CD4-positive, alpha-beta memory T cell (primary cell): ENCODE data around the gene CAMSAP2. TPM values are rescaled to one million over a fixed set of nuclear protein-coding genes. Genes with fewer than 3 reads are reported as not detected.

Source experiments
- CTCF ChIA-PET: fragments of 350-600 bp; sonication (Branson Sonifier 250); formaldehyde crosslinking; loops from one replicate; lab custom pipeline; 2021; ENCODE audit warnings: inconsistent platforms; ENCODE audit not compliant: partially characterized antibody; lab: Charles Lee
- POLR2A ChIA-PET: fragments of 350-600 bp; sonication (Branson Sonifier 250); formaldehyde crosslinking; loops from one replicate; lab custom pipeline; 2021; ENCODE audit not compliant: partially characterized antibody; lab: Charles Lee
- DNase-seq, 5 donors: peaks; one replicate each; pipeline versions ENCODE4 v3.0.0 to v3.0.0-alpha.2; 2020 to 2022; ENCODE audit warnings: mixed read lengths in 1 of 5
- H3K27ac ChIP-seq: one replicate; pipeline ENCODE4 v1.7.0; 2013; ENCODE audit warnings: low read depth, low read length
- H3K27me3 ChIP-seq: 2 replicates; pipeline ENCODE4 v1.7.0; 2013; ENCODE audit warnings: mild to moderate bottlenecking, low read length, moderate library complexity; ENCODE audit not compliant: insufficient read depth
- H3K36me3 ChIP-seq: 2 replicates; pipeline ENCODE4 v1.7.0; 2013; ENCODE audit warnings: mild to moderate bottlenecking, low read length, moderate library complexity; ENCODE audit not compliant: insufficient read depth
- H3K4me1 ChIP-seq: 2 replicates; pipeline ENCODE4 v1.7.0; 2013; ENCODE audit warnings: mild to moderate bottlenecking, low read length, moderate library complexity; ENCODE audit not compliant: insufficient read depth
- H3K4me3 ChIP-seq, 2 donors: one replicate each; pipeline ENCODE4 v1.7.0; 2013; ENCODE audit warnings: low read length in 2 of 2, mild to moderate bottlenecking in 1 of 2
- H3K9me3 ChIP-seq, 2 donors: one replicate each; pipeline ENCODE4 v1.7.0; 2013; ENCODE audit warnings: low read length in 2 of 2, control low read depth in 1 of 2; ENCODE audit not compliant: control insufficient read depth in 1 of 2
- H3K27ac Mint-ChIP-seq, 7 donors: one replicate each; pipeline ENCODE4 v1.8.0; 2020 to 2021; ENCODE audit warnings: mixed read lengths in 7 of 7, mild to moderate bottlenecking in 6 of 7, inconsistent platforms in 3 of 7, moderate library complexity in 3 of 7
- H3K27me3 Mint-ChIP-seq, 2 donors: one replicate each; pipeline ENCODE4 v1.8.0; 2020 to 2021; ENCODE audit warnings: mixed read lengths in 2 of 2
- H3K36me3 Mint-ChIP-seq, 2 donors: one replicate each; pipeline ENCODE4 v1.8.0; 2020 to 2021; ENCODE audit warnings: mixed read lengths in 2 of 2, inconsistent platforms in 1 of 2, mild to moderate bottlenecking in 1 of 2
- H3K4me1 Mint-ChIP-seq, 4 donors: one replicate each; pipeline ENCODE4 v1.8.0; 2020 to 2021; ENCODE audit warnings: mixed read lengths in 4 of 4, mild to moderate bottlenecking in 1 of 4
- H3K4me3 Mint-ChIP-seq, 8 donors: one replicate each; pipeline ENCODE4 v1.8.0; 2020 to 2021; ENCODE audit warnings: mixed read lengths in 8 of 8, mild to moderate bottlenecking in 7 of 8, moderate library complexity in 6 of 8, inconsistent platforms in 3 of 8
- H3K9me3 Mint-ChIP-seq, 8 donors: one replicate each; pipeline ENCODE4 v1.8.0; 2020 to 2021; ENCODE audit warnings: mixed read lengths in 8 of 8, mild to moderate bottlenecking in 5 of 8, inconsistent platforms in 3 of 8, moderate library complexity in 1 of 8
- intact Hi-C: fragments of 100-400 bp; cut with micrococcal nuclease; formaldehyde crosslinking; loops from one replicate; pipeline ENCODE4 v1.15.1; 2023
- polyA plus RNA-seq, 2 donors: library from polyadenylated mRNA; unstranded; fragments of 300-500 nt; fragmentation: Illumina TruSeq; gene quantifications; one replicate each; pipeline ENCODE4 v1.2.3, GENCODE V29; 2021
- total RNA-seq, 2 experiments: library from RNA; stranded (reverse); gene quantifications; one replicate each; pipeline ENCODE4 v1.2.3, GENCODE V29; 2021

The CAMSAP2 gene
- total and polyA plus RNA-seq, 4 experiments from 2014 or later: 1.1 to 7.5 (median 3.7) TPM

- intact Hi-C loops: loop anchor here (10.0 kb wide), 1 partner anchor 68 kb away; no protein-coding TSS in a partner anchor
- Mint-ChIP-seq H3K4me1 (peaks cover 0 to 8% (median 3%) of the 10 kb centered on the region in 4 donors), H3K36me3 (no peaks in the 10 kb centered on the region), H3K4me3 (no peak overlapping the region), H3K9me3 (no peaks in the 10 kb centered on the region), H3K27me3 (peaks cover 4 to 6% of the 10 kb centered on the region in 2 donors), H3K27ac (no peak overlapping the region)
- Histone ChIP-seq H3K4me1 (peaks cover 4% of the 10 kb centered on the region), H3K27ac (no peak overlapping the region), H3K27me3 (no peaks in the 10 kb centered on the region), H3K4me3 (no peak overlapping the region), H3K9me3 (no peaks in the 10 kb centered on the region), H3K36me3 (no peaks in the 10 kb centered on the region)
- CTCF ChIA-PET: interaction anchor here (0.5 kb wide), 1 partner anchor 185 kb away, joined by 3 read pairs; no protein-coding TSS in a partner anchor
- POLR2A ChIA-PET: interaction anchor here (0.7 to 1.7 kb wide), 2 partner anchors 8 to 9 kb away, joined by 3 to 6 read pairs; no protein-coding TSS in a partner anchor
- DNase-seq: no peak
Measured at GRCh38 chr1:200896531-200897196, 158.0 kb downstream of the CAMSAP2 start.

DNA sequence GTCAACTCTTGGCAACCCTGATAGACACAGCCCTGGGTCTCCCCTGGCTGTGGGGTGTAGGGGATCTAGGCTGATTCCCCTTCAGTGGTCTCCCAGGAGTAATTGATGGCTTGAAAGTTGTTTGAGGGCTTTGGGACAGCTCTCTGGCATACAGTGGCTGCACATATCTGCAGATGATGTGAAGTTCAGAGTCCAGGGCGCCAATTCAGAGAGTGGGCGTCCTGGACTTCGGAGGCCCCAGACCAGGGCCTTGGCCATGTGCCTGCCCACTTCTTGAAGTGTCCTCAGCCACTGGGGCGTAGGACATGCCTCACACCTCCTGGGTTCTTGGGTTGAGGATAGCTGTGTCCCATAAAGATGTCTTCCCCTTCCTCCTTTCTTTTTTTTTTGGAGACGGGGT is 158.6 kb downstream of the CAMSAP2 start:
- POLR2A ChIA-PET: interaction anchor here (0.7 to 1.7 kb wide), 2 partner anchors 8 to 9 kb away, joined by 3 to 6 read pairs; no protein-coding TSS in a partner anchor
- DNase-seq: no peak
- no peaks in the 10 kb centered on the region for H3K9me3 Mint-ChIP-seq
- H3K36me3 ChIP-seq: no peaks in the 10 kb centered on the region
- H3K27me3 ChIP-seq: no peaks in the 10 kb centered on the region
- peaks cover under 1 to 4% of the 10 kb centered on the region in 2 donors for H3K27me3 Mint-ChIP-seq
- H3K4me1 Mint-ChIP-seq: peaks cover 0 to 2% (median under 1%) of the 10 kb centered on the region in 4 donors
- H3K36me3 Mint-ChIP-seq: no peaks in the 10 kb centered on the region
- intact Hi-C loops: loop anchor here (10.0 kb wide), 1 partner anchor 68 kb away; no protein-coding TSS in a partner anchor
- no peak overlapping the region for H3K27ac Mint-ChIP-seq
- H3K9me3 ChIP-seq: no peaks in the 10 kb centered on the region
- CTCF ChIA-PET: no interaction called here
- no peaks in the 10 kb centered on the region for H3K4me1 ChIP-seq
- no peak overlapping the region for H3K27ac ChIP-seq
- no peak overlapping the region for H3K4me3 ChIP-seq
- no peak overlapping the region for H3K4me3 Mint-ChIP-seq

- no peaks in the 10 kb centered on the region for H3K9me3 Mint-ChIP-seq
- Histone ChIP-seq H3K36me3 (no peaks in the 10 kb centered on the region), H3K27ac (no peak overlapping the region), H3K9me3 (no peaks in the 10 kb centered on the region), H3K4me1 (no peaks in the 10 kb centered on the region), H3K4me3 (no peak overlapping the region), H3K27me3 (no peaks in the 10 kb centered on the region)
- CTCF ChIA-PET: no interaction called here
- POLR2A ChIA-PET: no interaction called here
- H3K36me3 Mint-ChIP-seq: no peaks in the 10 kb centered on the region
- H3K27ac Mint-ChIP-seq: no peak overlapping the region
- peaks cover 0 to 4% of the 10 kb centered on the region in 2 donors for H3K27me3 Mint-ChIP-seq
- intact Hi-C loops: loop anchor here (10.0 kb wide), 1 partner anchor 66 kb away; no protein-coding TSS in a partner anchor
- no peaks in the 10 kb centered on the region for H3K4me1 Mint-ChIP-seq
- no peak overlapping the region for H3K4me3 Mint-ChIP-seq
- no peak for DNase-seq
Measured at GRCh38 chr1:200899015-200899386, 160.3 kb downstream of the CAMSAP2 start.

DNA sequence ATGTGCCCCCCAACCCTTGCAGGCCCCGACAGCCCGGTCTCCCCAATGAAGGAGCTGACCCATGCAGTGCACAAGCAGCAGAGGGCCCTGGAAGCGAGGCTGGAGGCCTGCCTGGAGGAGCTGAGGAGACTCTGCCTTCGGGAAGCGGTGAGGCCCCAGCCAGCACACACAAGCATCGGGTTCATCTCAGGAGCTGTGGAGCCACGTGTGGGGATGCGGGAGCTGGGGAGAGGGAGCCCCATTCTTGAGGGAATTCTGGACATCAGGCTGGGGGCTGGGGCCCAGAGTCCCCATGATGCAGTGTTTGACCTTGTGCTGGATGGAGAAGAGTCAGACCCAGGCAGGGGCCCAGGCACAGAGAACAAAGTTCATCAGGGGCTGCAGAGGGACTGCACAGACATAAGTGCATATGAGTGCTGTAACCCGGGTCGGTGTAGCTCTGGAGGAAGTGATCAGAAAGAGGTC is 160.8 kb downstream of the CAMSAP2 start:
- no peak overlapping the region for H3K27ac ChIP-seq
- Mint-ChIP-seq H3K4me1 (peaks cover 0 to under 1% (median 0%) of the 10 kb centered on the region in 4 donors), H3K36me3 (no peaks in the 10 kb centered on the region), H3K9me3 (no peaks in the 10 kb centered on the region), H3K4me3 (no peak overlapping the region), H3K27ac (no peak overlapping the region), H3K27me3 (peaks cover 0 to 4% of the 10 kb centered on the region in 2 donors)
- H3K27me3 ChIP-seq: no peaks in the 10 kb centered on the region
- H3K36me3 ChIP-seq: no peaks in the 10 kb centered on the region
- H3K9me3 ChIP-seq: no peaks in the 10 kb centered on the region
- intact Hi-C loops: loop anchor here (10.0 kb wide), 1 partner anchor 65 kb away; no protein-coding TSS in a partner anchor
- H3K4me3 ChIP-seq: no peak overlapping the region
- no peak for DNase-seq
- CTCF ChIA-PET: no interaction called here
- POLR2A ChIA-PET: no interaction called here
- peaks cover 1% of the 10 kb centered on the region for H3K4me1 ChIP-seq

DNA sequence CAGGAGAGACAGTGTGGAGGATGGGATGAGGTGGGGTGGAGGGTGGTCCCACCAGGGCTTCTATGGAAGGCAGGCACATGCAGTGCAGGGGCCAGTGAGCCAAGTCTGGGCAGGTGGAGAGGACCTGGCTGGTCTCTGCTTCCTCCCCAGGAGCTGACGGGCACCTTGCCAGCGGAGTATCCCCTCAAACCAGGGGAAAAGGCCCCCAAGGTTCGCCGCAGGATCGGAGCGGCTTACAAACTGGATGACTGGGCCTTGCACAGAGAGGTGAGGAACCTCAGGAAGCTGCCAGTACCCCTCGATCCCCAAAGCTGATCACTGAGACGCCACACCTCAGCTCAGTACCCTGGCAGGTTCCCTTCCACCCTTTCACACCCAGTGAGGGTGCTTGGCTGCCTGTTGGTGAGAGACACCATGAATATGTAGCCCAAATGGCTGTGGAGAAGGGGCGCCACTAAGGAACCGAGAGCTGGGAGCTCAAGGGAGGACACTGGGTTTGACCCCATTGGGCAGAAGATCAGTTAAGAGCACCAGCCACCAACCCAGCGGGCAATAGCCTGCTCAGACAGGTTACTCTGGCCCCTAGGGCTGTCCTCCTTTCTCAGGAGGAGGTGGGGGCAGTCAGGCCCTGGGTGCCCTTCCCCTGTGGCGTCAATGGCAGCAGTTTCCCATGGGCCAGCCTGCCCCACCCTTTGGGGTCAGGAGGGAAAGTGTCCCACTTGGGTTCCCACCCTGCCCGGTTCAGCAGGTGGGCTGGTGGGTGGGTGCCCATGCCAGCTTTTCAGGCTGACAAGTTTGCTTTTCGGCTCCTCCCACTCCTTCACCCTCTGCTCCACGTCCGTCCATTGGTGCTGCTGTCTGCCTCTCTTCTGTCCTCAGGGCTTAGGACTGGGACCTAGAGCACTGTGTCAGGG is 161.5 kb downstream of the CAMSAP2 start:
- POLR2A ChIA-PET: interaction anchor here (1.5 kb wide), 1 partner anchor 12 kb away, joined by 4 read pairs; no protein-coding TSS in a partner anchor
- Histone ChIP-seq H3K4me3 (no peak overlapping the region), H3K9me3 (no peaks in the 10 kb centered on the region), H3K27me3 (no peaks in the 10 kb centered on the region), H3K4me1 (peaks cover 8% of the 10 kb centered on the region), H3K27ac (no peak overlapping the region), H3K36me3 (no peaks in the 10 kb centered on the region)
- H3K4me3 Mint-ChIP-seq: no peak overlapping the region
- intact Hi-C loops: loop anchor here (10.0 kb wide), 1 partner anchor 65 kb away; no protein-coding TSS in a partner anchor
- DNase-seq: no peak
- H3K4me1 Mint-ChIP-seq: peaks cover under 1 to 8% (median 3%) of the 10 kb centered on the region in 4 donors
- no peaks in the 10 kb centered on the region for H3K9me3 Mint-ChIP-seq
- CTCF ChIA-PET: no interaction called here
- H3K36me3 Mint-ChIP-seq: no peaks in the 10 kb centered on the region
- peaks cover 0 to 4% of the 10 kb centered on the region in 2 donors for H3K27me3 Mint-ChIP-seq
- H3K27ac Mint-ChIP-seq: no peak overlapping the region

DNA sequence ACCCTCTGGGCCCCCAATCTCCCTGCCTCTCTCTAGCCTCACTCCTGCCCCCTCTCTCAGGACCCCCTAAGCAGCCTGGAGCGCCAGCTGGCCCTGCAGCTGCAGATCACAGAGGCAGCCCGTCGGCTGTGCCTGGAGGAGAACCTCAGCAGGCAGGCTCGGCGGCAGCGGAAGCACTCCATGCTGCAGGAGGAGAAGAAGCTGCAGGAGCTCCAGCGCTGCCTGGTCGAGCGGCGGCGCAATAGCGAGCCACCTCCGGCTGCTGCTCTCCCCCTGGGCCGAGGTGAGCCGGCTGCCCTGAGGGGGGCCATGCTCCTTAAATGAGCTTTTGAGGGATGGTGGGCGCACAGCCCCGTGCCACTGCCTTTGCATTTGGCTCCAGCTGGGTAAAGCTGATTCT is 162.2 kb downstream of the CAMSAP2 start:
- Mint-ChIP-seq H3K36me3 (no peaks in the 10 kb centered on the region), H3K4me1 (peaks cover 6 to 15% (median 9%) of the 10 kb centered on the region in 4 donors), H3K27me3 (peaks cover 0 to 6% of the 10 kb centered on the region in 2 donors), H3K9me3 (no peaks in the 10 kb centered on the region), H3K27ac (no peak overlapping the region), H3K4me3 (no peak overlapping the region)
- Histone ChIP-seq H3K4me3 (no peak overlapping the region), H3K27ac (no peak overlapping the region), H3K27me3 (no peaks in the 10 kb centered on the region), H3K4me1 (peaks cover 15% of the 10 kb centered on the region), H3K36me3 (no peaks in the 10 kb centered on the region), H3K9me3 (no peaks in the 10 kb centered on the region)
- intact Hi-C loops: no loop called here
- ChIA-PET POLR2A (interaction anchor here (1.5 kb wide), 1 partner anchor 12 kb away, joined by 4 read pairs; no protein-coding TSS in a partner anchor), CTCF (interaction anchor here (0.7 to 0.8 kb wide), 3 partner anchors 10 to 97 kb away, joined by 3 read pairs; no protein-coding TSS in a partner anchor)
- no peak for DNase-seq
